Neural progenitor cell (in vitro differentiated cells): ENCODE data around the gene ATM.

Experiments
- CTCF ChIP-seq: fragments of 200-600 bp; sonication (generic); IDR thresholded peaks from 2 replicates; pipeline ENCODE4 v1.5.1; 2017; ENCODE audit warnings: antibody characterized with exemption, mild to moderate bottlenecking
- EZH2 ChIP-seq: fragments of 200-600 bp; sonication (generic); IDR thresholded peaks from 2 replicates; pipeline ENCODE4 v1.6.1; 2017; ENCODE audit warnings: antibody characterized with exemption, mild to moderate bottlenecking, moderate library complexity
- EZH2phosphoT487 ChIP-seq: fragments of 200-600 bp; sonication (generic); IDR thresholded peaks from 2 replicates; pipeline ENCODE4 v1.6.1; 2017; ENCODE audit warnings: antibody characterized with exemption

GRCh38 chr11:108197351-108197750 is 25.5 kb upstream of the ATM start:
- TF ChIP-seq CTCF (no peak), EZH2 (no peak), EZH2phosphoT487 (no peak)
